ENCODE results near the gene AFAP1L2.

DNA sequence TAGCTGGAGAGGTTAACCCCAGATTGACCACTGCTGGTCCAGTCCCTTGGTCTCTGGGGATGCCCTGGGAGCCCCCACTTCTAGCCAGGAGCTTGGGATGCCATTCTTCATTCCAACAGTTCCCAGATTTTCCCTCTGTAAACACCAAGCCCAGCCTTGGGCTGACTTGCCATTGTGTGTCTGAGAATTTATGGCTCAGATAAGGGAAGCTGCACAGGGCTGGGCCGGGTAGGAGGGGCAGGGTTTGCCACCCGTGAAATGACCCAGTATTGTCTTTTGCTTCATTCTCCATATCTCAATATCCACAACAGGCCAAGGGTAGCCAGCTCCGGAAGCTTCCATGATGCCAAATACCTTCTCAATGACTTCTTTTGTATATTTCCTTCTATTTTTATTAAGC is 32.1 kb downstream of the AFAP1L2 start:
- TF ChIP-seq, protein P1, sequence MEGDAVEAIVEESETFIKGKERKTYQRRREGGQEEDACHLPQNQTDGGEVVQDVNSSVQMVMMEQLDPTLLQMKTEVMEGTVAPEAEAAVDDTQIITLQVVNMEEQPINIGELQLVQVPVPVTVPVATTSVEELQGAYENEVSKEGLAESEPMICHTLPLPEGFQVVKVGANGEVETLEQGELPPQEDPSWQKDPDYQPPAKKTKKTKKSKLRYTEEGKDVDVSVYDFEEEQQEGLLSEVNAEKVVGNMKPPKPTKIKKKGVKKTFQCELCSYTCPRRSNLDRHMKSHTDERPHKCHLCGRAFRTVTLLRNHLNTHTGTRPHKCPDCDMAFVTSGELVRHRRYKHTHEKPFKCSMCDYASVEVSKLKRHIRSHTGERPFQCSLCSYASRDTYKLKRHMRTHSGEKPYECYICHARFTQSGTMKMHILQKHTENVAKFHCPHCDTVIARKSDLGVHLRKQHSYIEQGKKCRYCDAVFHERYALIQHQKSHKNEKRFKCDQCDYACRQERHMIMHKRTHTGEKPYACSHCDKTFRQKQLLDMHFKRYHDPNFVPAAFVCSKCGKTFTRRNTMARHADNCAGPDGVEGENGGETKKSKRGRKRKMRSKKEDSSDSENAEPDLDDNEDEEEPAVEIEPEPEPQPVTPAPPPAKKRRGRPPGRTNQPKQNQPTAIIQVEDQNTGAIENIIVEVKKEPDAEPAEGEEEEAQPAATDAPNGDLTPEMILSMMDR (IDR thresholded peaks at IDR 0.05), result no peak
- no peak for TF ChIP-seq POLR2A (IDR thresholded peaks at IDR 0.05)
